AG04450 (cell line): ENCODE results near the gene SCARF2. TPM values are rescaled to one million over a fixed set of nuclear protein-coding genes. Genes with fewer than 3 reads are reported as not detected.
"Not testable (repeated sequence)": the region's sequence is repeated elsewhere in the genome, so short reads cannot be mapped to it uniquely, and the experiment has no call there.

Experiments used
- CTCF ChIA-PET: fragments of 300-600, 350-600 bp; formaldehyde crosslinking; extraction: SDS; loops from one replicate; lab custom pipeline; 2022; ENCODE audit warnings: antibody characterized with exemption, inconsistent platforms; lab: Charles Lee
- POLR2A ChIA-PET: fragments of 350-600 bp; formaldehyde crosslinking; extraction: SDS; loops from one replicate; lab custom pipeline; 2021; ENCODE audit warnings: antibody characterized with exemption, inconsistent platforms; lab: Yijun Ruan, JAX
- DNase-seq: peaks from one replicate; pipeline ENCODE4 v3.0.0-alpha.2; 2011; ENCODE audit warnings: low read depth, low spot score
- H3K27ac ChIP-seq: one replicate; pipeline ENCODE4 v1.5.1; 2012; ENCODE audit warnings: low read depth, low read length, control low read depth
- H3K27me3 ChIP-seq: one replicate; pipeline ENCODE4 v1.6.0; 2012; ENCODE audit warnings: low read length; ENCODE audit not compliant: control insufficient read depth, insufficient read depth
- H3K4me3 ChIP-seq: 2 replicates; pipeline ENCODE4 v1.5.1; 2011; ENCODE audit warnings: mild to moderate bottlenecking, low read depth, low read length, control low read depth
- H3K9me3 ChIP-seq: 2 replicates; pipeline ENCODE4 v1.5.1; 2012; ENCODE audit warnings: low read length; ENCODE audit not compliant: control insufficient read depth, insufficient read depth
- polyA minus RNA-seq: library from RNA; depleted of rRNA, polyadenylated mRNA; stranded (reverse); fragments of >200 nt; gene quantifications from 2 replicates; pipeline ENCODE4 v1.2.3, GENCODE V29; 2011; rRNA and poly(A)+ RNA removed
- polyA plus RNA-seq: library from polyadenylated mRNA; depleted of rRNA; stranded (reverse); fragments of >200 nt; gene quantifications from 2 replicates; pipeline ENCODE4 v1.2.3, GENCODE V29; 2011; rRNA removed
- TF ChIP-seq, protein P1 (sequence below): IDR thresholded peaks from 2 replicates; pipeline ENCODE4 v1.5.1; 2011; ENCODE audit warnings: low read depth, low read length, control low read depth, inconsistent platforms

The SCARF2 gene
- polyA plus RNA-seq, result 7.3 and 10.5 TPM in 2 replicates
- polyA minus RNA-seq, result 7.9 and 12.5 TPM in 2 replicates

- no peak for DNase-seq
- CTCF ChIA-PET, result no interaction called here
- no peaks in the 10 kb centered on the region for H3K27me3 ChIP-seq
- H3K9me3 ChIP-seq, result peaks cover 3% of the 10 kb centered on the region; the same call in 1 of the 2 replicates
- POLR2A ChIA-PET, result interaction anchor here (0.6 kb wide), 1 partner anchor 19 kb away, joined by 5 read pairs; no protein-coding TSS in a partner anchor
- TF ChIP-seq, protein P1, sequence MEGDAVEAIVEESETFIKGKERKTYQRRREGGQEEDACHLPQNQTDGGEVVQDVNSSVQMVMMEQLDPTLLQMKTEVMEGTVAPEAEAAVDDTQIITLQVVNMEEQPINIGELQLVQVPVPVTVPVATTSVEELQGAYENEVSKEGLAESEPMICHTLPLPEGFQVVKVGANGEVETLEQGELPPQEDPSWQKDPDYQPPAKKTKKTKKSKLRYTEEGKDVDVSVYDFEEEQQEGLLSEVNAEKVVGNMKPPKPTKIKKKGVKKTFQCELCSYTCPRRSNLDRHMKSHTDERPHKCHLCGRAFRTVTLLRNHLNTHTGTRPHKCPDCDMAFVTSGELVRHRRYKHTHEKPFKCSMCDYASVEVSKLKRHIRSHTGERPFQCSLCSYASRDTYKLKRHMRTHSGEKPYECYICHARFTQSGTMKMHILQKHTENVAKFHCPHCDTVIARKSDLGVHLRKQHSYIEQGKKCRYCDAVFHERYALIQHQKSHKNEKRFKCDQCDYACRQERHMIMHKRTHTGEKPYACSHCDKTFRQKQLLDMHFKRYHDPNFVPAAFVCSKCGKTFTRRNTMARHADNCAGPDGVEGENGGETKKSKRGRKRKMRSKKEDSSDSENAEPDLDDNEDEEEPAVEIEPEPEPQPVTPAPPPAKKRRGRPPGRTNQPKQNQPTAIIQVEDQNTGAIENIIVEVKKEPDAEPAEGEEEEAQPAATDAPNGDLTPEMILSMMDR, result no peak
- peak within 1 kb of the TSS; percentile 65 for H3K27ac ChIP-seq
- peak within 1 kb of the TSS; percentile 75 for H3K4me3 ChIP-seq
Observed at GRCh38 chr22:20437613-20438426, at the start of gene SCARF2. Gene SCARF2, minus strand, starts transcription at chr22:20437825. Its CDS starts 71 bp downstream, at chr22:20437754.

DNA sequence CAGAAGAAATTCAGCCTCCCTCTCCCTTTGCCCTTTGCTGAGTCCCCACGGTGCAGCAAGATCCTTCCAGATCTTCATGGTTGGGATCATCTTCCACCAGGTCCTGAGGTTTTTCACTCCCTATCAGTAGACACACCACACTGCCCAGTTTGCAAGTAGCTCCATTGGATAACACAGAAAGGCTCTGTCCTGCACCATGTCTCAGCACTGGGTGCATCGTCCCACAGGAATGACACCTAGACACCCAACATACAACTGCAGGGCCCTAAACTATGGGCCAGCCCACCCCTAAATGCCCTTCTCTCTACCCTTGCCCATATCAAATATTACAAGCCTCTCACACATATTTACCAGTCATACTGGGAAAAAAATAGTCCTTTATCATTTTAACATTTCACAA, 48.6 kb upstream of the SCARF2 start:
- no peaks in the 10 kb centered on the region for H3K27me3 ChIP-seq
- POLR2A ChIA-PET, result interaction anchor here (0.7 kb wide), 1 partner anchor 29 kb away, joined by 4 read pairs; no protein-coding TSS in a partner anchor
- TF ChIP-seq, protein P1, result no peak
- H3K4me3 ChIP-seq, result no peak overlapping the region
- no peak overlapping the region for H3K27ac ChIP-seq
- CTCF ChIA-PET, result no interaction called here
- H3K9me3 ChIP-seq, result no peaks in the 10 kb centered on the region
- no peak for DNase-seq

GRCh38 chr22:20484948-20485683, 47.5 kb upstream of the SCARF2 start:
- no peak for DNase-seq
- Histone ChIP-seq H3K27me3 (no peaks in the 10 kb centered on the region), H3K27ac (no peak overlapping the region), H3K9me3 (no peaks in the 10 kb centered on the region), H3K4me3 (no peak overlapping the region)
- ChIA-PET POLR2A (no interaction called here), CTCF (interaction anchor here (1.2 kb wide), 1 partner anchor 67 kb away, joined by 16 read pairs; no protein-coding TSS in a partner anchor)
- TF ChIP-seq, protein P1, result no peak

DNA sequence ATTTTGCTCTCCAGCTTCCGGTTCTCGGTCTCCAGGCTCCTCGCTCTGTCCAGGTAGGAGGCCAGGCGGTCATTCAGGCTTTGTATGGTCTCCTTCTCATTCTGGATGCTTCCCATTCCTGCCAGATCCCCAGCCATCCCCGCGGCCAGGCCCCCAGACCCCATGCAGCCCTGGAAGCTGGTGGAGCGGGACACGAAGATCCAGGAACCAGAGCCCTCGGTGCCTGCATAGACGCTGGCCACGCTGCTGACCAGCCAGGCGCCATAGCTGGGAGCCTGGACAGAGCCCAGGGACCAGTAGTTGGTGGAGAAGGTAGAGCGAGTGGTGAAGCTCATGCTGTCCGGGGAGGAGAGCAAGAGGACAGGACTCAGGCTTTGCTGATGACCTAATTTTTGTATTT, 46.1 kb upstream of the SCARF2 start:
- Histone ChIP-seq H3K27me3 (no peaks in the 10 kb centered on the region), H3K27ac (no peak overlapping the region), H3K4me3 (no peak overlapping the region), H3K9me3 (no peaks in the 10 kb centered on the region)
- ChIA-PET CTCF (interaction anchor here (1.0 kb wide), 1 partner anchor 65 kb away, joined by 3 read pairs; no protein-coding TSS in a partner anchor), POLR2A (no interaction called here)
- TF ChIP-seq, protein P1, result no peak
- DNase-seq, result no peak

- H3K27me3 ChIP-seq, DNase-seq, H3K4me3 ChIP-seq, H3K27ac ChIP-seq, H3K9me3 ChIP-seq, POLR2A ChIA-PET: not testable (repeated sequence)
- CTCF ChIA-PET, result interaction anchor here (1.0 kb wide), 1 partner anchor 65 kb away, joined by 3 read pairs; no protein-coding TSS in a partner anchor
Observed at GRCh38 chr22:20483143-20483506, 45.5 kb upstream of the SCARF2 start.
